ENCODE results near the gene NCLN.
"Not testable (repeated sequence)": the region's sequence is repeated elsewhere in the genome, so short reads cannot be mapped to it uniquely, and the experiment has no call there.

NCLN gene

GRCh38 chr19:3216874-3217273 lies 31.1 kb downstream of the NCLN start:
- FAIRE-seq = no peak
- no peak for DNase-seq (ENCODE audit: insufficient read length, low spot score)
- TF ChIP-seq POLR2A (IDR thresholded peaks at IDR 0.05; ENCODE audit: low read depth, low read length) (no peak), PAX5 (IDR thresholded peaks at IDR 0.05; ENCODE audit: insufficient read depth, low read length, severe bottlenecking) (no peak), TAF1 (IDR thresholded peaks at IDR 0.05; ENCODE audit: low read depth, low read length) (no peak), POLR2AphosphoS5 (IDR thresholded peaks at IDR 0.05; ENCODE audit: low read depth, low read length) (no peak), POU2F2 (IDR thresholded peaks at IDR 0.05; ENCODE audit: low read depth, low read length) (no peak), SPI1 (IDR thresholded peaks at IDR 0.05; ENCODE audit: low read depth, low read length) (no peak)

DNA sequence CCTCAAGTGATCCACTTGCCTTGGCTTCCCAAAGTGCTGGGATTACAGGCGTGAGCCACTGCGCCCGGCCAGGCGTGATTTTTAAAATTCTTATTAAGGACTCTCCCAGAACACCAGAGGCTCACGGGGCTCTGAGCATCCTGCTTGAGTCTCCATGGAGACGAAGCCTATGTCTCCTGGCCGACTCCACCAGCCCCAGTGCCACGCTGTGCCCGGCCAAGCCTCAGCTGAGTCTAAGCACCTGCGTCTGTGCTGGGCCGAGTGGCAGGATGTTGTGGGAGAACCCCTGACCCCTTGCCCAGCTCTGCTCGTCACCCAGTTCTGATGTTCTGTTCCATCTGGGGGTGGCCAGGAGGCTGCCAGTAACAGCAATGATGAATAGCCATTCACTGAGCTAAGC lies 34.8 kb downstream of the NCLN start:
- no peak for FAIRE-seq
- no peak for DNase-seq (ENCODE audit: insufficient read length, low spot score)

DNA sequence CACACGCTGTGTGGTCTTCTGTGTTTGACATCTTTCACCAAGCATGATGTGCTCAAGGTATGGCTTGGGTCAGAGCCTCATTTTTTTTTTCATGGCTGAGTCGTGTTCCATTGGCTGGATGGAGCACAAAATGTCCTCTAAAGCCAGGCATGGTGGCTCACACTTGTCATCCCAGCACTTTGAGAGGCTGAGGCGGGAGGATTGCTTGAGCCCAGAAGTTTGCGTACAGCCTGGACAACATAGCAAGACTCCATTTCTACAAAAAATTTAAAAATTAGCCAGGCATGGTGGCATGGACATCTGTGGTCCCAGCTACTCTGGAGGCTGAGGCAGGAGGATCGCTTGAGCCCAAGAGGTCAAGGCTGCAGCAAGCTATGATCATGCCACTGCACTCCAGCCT lies 35.8 kb downstream of the NCLN start:
- FAIRE-seq; DNase-seq (ENCODE audit: insufficient read length, low spot score): not testable (repeated sequence)

More for the DNA sequence above, 34.8 kb downstream of the NCLN start:
- no peak for TF ChIP-seq POLR2AphosphoS5 (IDR thresholded peaks at IDR 0.05; ENCODE audit: low read depth, low read length)
- no peak for TF ChIP-seq SPI1 (IDR thresholded peaks at IDR 0.05; ENCODE audit: low read depth, low read length)

GRCh38 chr19:3222709-3223108 lies 37.0 kb downstream of the NCLN start:
- TF ChIP-seq SPI1 (IDR thresholded peaks at IDR 0.05; ENCODE audit: low read depth, low read length) (no peak), POU2F2 (IDR thresholded peaks at IDR 0.05; ENCODE audit: low read depth, low read length) (no peak), PAX5 (IDR thresholded peaks at IDR 0.05; ENCODE audit: insufficient read depth, low read length, severe bottlenecking) (no peak), POLR2AphosphoS5 (IDR thresholded peaks at IDR 0.05; ENCODE audit: low read depth, low read length) (no peak), POLR2A (IDR thresholded peaks at IDR 0.05; ENCODE audit: low read depth, low read length) (no peak), TAF1 (IDR thresholded peaks at IDR 0.05; ENCODE audit: low read depth, low read length) (no peak)
- FAIRE-seq (no peak), DNase-seq (ENCODE audit: insufficient read length, low spot score) (no peak)

DNA sequence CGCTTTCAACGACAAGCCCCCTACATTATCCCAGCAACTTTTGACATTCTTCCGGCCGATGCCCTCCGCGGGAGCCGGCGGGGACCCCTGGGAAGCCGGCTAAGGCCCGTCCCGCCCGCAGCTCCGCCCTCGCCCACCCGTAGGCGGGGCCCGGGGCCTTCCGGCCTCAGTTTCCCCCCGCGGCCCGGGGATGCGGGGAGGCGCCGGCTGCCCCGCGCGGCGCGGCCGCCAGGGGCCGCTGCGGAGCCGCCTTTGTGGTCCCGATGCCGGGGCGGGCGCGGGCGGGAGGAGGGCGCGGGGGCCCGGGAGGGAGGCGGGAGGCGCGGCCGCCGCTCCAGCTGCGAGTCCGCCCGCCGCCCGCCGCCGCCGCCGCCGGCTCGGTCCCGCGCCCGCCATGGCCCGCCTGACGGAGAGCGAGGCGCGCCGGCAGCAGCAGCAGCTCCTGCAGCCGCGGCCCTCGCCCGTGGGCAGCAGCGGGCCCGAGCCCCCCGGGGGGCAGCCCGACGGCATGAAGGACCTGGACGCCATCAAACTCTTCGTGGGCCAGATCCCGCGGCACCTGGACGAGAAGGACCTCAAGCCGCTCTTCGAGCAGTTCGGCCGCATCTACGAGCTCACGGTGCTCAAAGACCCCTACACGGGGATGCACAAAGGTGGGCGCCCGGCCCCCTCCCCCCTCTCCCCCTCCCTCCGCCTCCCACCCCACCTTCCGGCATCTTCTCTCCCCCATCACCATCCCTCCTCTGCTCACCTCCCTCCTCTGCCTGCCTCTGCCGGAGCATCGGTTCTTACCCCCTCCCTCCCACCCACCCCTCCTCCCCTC lies 38.8 kb downstream of the NCLN start, which contains the start of gene CELF5:
CELF5 (plus strand) TSS at position 316 of the 823 bp plus-strand sequence; CDS start at position 395, 79 bp downstream.
- peak; percentile 84 for DNase-seq (ENCODE audit: insufficient read length, low spot score)
- TF ChIP-seq SPI1 (IDR thresholded peaks at IDR 0.05; ENCODE audit: low read depth, low read length) = no peak
- no peak for TF ChIP-seq POU2F2 (IDR thresholded peaks at IDR 0.05; ENCODE audit: low read depth, low read length)
- no peak for TF ChIP-seq POLR2AphosphoS5 (IDR thresholded peaks at IDR 0.05; ENCODE audit: low read depth, low read length)
- TF ChIP-seq PAX5 (IDR thresholded peaks at IDR 0.05; ENCODE audit: insufficient read depth, low read length, severe bottlenecking) = no peak
- TF ChIP-seq POLR2A (IDR thresholded peaks at IDR 0.05; ENCODE audit: low read depth, low read length) = no peak
- no peak for TF ChIP-seq TAF1 (IDR thresholded peaks at IDR 0.05; ENCODE audit: low read depth, low read length)
- FAIRE-seq = no peak

- FAIRE-seq (no peak), DNase-seq (ENCODE audit: insufficient read length, low spot score) (no peak)
- no peak for TF ChIP-seq POLR2A (IDR thresholded peaks at IDR 0.05; ENCODE audit: low read depth, low read length)
- TF ChIP-seq SPI1 (IDR thresholded peaks at IDR 0.05; ENCODE audit: low read depth, low read length) = no peak
- no peak for TF ChIP-seq POLR2AphosphoS5 (IDR thresholded peaks at IDR 0.05; ENCODE audit: low read depth, low read length)
- TF ChIP-seq TAF1 (IDR thresholded peaks at IDR 0.05; ENCODE audit: low read depth, low read length) = no peak
- no peak for TF ChIP-seq POU2F2 (IDR thresholded peaks at IDR 0.05; ENCODE audit: low read depth, low read length)
- TF ChIP-seq PAX5 (IDR thresholded peaks at IDR 0.05; ENCODE audit: insufficient read depth, low read length, severe bottlenecking) = no peak
These were observed 39.4 kb downstream of the NCLN start for GRCh38 chr19:3225169-3225485.

GRCh38 chr19:3225677-3226093 lies 40.0 kb downstream of the NCLN start:
- no peak for FAIRE-seq
- TF ChIP-seq PAX5 (IDR thresholded peaks at IDR 0.05; ENCODE audit: insufficient read depth, low read length, severe bottlenecking) = no peak
- TF ChIP-seq TAF1 (IDR thresholded peaks at IDR 0.05; ENCODE audit: low read depth, low read length) = no peak
- TF ChIP-seq POU2F2 (IDR thresholded peaks at IDR 0.05; ENCODE audit: low read depth, low read length) = no peak
- TF ChIP-seq SPI1 (IDR thresholded peaks at IDR 0.05; ENCODE audit: low read depth, low read length) = no peak
- TF ChIP-seq POLR2A (IDR thresholded peaks at IDR 0.05; ENCODE audit: low read depth, low read length) = no peak
- no peak for TF ChIP-seq POLR2AphosphoS5 (IDR thresholded peaks at IDR 0.05; ENCODE audit: low read depth, low read length)
- DNase-seq (ENCODE audit: insufficient read length, low spot score) = no peak

- TF ChIP-seq SPI1 (IDR thresholded peaks at IDR 0.05; ENCODE audit: low read depth, low read length) = no peak
- TF ChIP-seq TAF1 (IDR thresholded peaks at IDR 0.05; ENCODE audit: low read depth, low read length) = no peak
- no peak for FAIRE-seq
- DNase-seq (ENCODE audit: insufficient read length, low spot score) = no peak
These were observed 41.4 kb downstream of the NCLN start for GRCh38 chr19:3227054-3227626.

DNA sequence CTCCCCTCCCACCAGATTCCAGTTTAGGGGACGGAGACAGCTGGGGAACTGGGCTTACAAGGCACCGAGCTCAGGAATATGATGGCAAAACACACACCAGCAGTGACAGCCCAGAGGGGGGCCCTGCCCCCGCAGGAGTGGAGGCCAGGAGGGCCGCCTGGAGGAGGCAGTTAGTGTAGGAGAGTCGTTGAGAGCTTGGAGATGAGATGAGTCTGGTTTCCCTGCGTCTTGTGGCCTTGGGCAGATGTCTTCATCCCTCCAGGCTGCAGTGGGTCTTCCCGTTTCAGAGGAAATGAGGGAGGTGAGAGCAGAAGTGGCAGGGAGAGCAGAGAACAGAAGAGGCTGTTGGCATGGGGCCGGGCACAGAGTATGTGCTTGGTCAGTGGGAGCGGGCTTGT lies 43.6 kb downstream of the NCLN start:
- TF ChIP-seq TAF1 (IDR thresholded peaks at IDR 0.05; ENCODE audit: low read depth, low read length) (no peak), POU2F2 (IDR thresholded peaks at IDR 0.05; ENCODE audit: low read depth, low read length) (no peak), SPI1 (IDR thresholded peaks at IDR 0.05; ENCODE audit: low read depth, low read length) (no peak), POLR2AphosphoS5 (IDR thresholded peaks at IDR 0.05; ENCODE audit: low read depth, low read length) (no peak), POLR2A (IDR thresholded peaks at IDR 0.05; ENCODE audit: low read depth, low read length) (no peak), PAX5 (IDR thresholded peaks at IDR 0.05; ENCODE audit: insufficient read depth, low read length, severe bottlenecking) (no peak)
- no peak for FAIRE-seq
- no peak for DNase-seq (ENCODE audit: insufficient read length, low spot score)

DNA sequence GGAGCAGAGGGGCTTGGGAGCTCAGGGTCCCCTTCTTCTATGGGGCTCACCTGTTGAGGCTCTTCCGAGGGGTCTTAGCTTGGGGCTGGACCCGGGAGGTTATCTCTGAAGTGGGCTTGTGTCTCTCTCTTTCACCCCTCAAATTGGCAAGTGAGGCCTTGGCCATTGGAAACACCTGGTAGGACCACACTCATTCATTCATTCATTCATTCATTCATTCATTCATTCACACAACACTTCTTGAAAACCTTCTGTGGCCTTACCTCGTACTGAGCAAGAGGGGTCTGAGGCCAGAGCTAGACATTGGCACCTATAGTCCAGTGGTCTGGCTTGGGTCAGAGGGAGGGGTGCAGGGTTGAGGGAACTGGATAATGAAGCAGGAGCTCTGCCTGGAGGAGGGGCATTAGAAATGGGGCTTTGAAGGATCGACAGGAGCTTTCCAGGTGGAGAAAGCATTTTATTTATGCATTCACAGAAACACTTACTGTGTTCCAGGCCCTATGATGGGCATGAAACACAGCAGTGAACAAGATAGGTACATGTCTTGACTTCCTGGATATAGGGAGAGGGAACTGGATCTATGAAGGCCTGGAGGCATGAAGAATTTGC lies 44.3 kb downstream of the NCLN start:
- no peak for TF ChIP-seq POLR2A (IDR thresholded peaks at IDR 0.05; ENCODE audit: low read depth, low read length)
- no peak for TF ChIP-seq PAX5 (IDR thresholded peaks at IDR 0.05; ENCODE audit: insufficient read depth, low read length, severe bottlenecking)
- no peak for TF ChIP-seq SPI1 (IDR thresholded peaks at IDR 0.05; ENCODE audit: low read depth, low read length)
- TF ChIP-seq POLR2AphosphoS5 (IDR thresholded peaks at IDR 0.05; ENCODE audit: low read depth, low read length) = no peak
- TF ChIP-seq POU2F2 (IDR thresholded peaks at IDR 0.05; ENCODE audit: low read depth, low read length) = no peak
- no peak for TF ChIP-seq TAF1 (IDR thresholded peaks at IDR 0.05; ENCODE audit: low read depth, low read length)
- no peak for DNase-seq (ENCODE audit: insufficient read length, low spot score)
- FAIRE-seq = no peak
